Loucy (cell line): ENCODE measurements around the gene MAP7D3.

ENCODE experiments used
- H2AFZ ChIP-seq: fragments of 200-600 bp; sonication (generic); 2 replicates; pipeline ENCODE4 v1.6.0; 2016; ENCODE audit warnings: antibody characterized with exemption, mild to moderate bottlenecking, low read length, moderate library complexity
- H3F3A ChIP-seq: fragments of 200-600 bp; 2 replicates; pipeline ENCODE4 v1.6.0; 2016; ENCODE audit warnings: antibody characterized with exemption, low read depth, mild to moderate bottlenecking
- H3K27me3 ChIP-seq: fragments of 200-600 bp; sonication (generic); 2 replicates; pipeline ENCODE4 v1.6.1; 2014; ENCODE audit warnings: low read length, mild to moderate bottlenecking; ENCODE audit not compliant: insufficient read depth, poor library complexity, severe bottlenecking
- H3K36me3 ChIP-seq: fragments of 200-600 bp; sonication (generic); 2 replicates; pipeline ENCODE4 v1.6.1; 2016; ENCODE audit warnings: low read length; ENCODE audit not compliant: insufficient read depth
- H3K4me1 ChIP-seq: fragments of 200-600 bp; sonication (generic); 2 replicates; pipeline ENCODE4 v1.5.1; 2014; ENCODE audit warnings: low read length, mild to moderate bottlenecking; ENCODE audit not compliant: insufficient read depth, poor library complexity, severe bottlenecking
- H3K4me2 ChIP-seq: fragments of 200-600 bp; sonication (generic); 2 replicates; pipeline ENCODE4 v1.6.0; 2014; ENCODE audit warnings: antibody characterized with exemption, low read length, low read depth, mild to moderate bottlenecking; ENCODE audit not compliant: poor library complexity, severe bottlenecking
- H3K4me3 ChIP-seq: fragments of 200-600 bp; sonication (generic); 2 replicates; pipeline ENCODE4 v1.5.1; 2014; ENCODE audit warnings: low read length, mild to moderate bottlenecking, mixed read lengths; ENCODE audit not compliant: poor library complexity, severe bottlenecking
- H3K79me2 ChIP-seq: fragments of 200-600 bp; sonication (generic); 2 replicates; pipeline ENCODE4 v1.6.1; 2014; ENCODE audit warnings: low read length; ENCODE audit not compliant: insufficient read depth
- H3K9ac ChIP-seq: fragments of 200-600 bp; sonication (generic); 2 replicates; pipeline ENCODE4 v1.6.0; 2014; ENCODE audit warnings: mild to moderate bottlenecking, low read depth, low read length, moderate library complexity; ENCODE audit not compliant: poor library complexity, severe bottlenecking
- H3K9me2 ChIP-seq: fragments of 200-600 bp; sonication (generic); replicated peaks from 2 replicates; pipeline ENCODE4 v1.6.1; 2016; ENCODE audit warnings: low read depth, low read length, mixed read lengths
- H3K9me3 ChIP-seq: fragments of 200-600 bp; sonication (generic); 2 replicates; pipeline ENCODE4 v1.6.1; 2014; ENCODE audit warnings: mild to moderate bottlenecking, antibody characterized with exemption, low read length, low read depth; ENCODE audit not compliant: insufficient read depth
- H4K20me1 ChIP-seq: fragments of 200-600 bp; sonication (generic); 2 replicates; pipeline ENCODE4 v1.6.0; 2014; ENCODE audit warnings: antibody characterized with exemption, low read length, mild to moderate bottlenecking; ENCODE audit not compliant: insufficient read depth, poor library complexity, severe bottlenecking
- EZH2phosphoT487 ChIP-seq: fragments of 200-600 bp; IDR thresholded peaks from 2 replicates; pipeline ENCODE4 v1.6.1; 2018; ENCODE audit warnings: antibody characterized with exemption, mild to moderate bottlenecking, moderate library complexity, borderline replicate concordance
- TF ChIP-seq, protein P1 (sequence below): fragments of 200-600 bp; sonication (generic); conservative IDR thresholded peaks from 2 replicates; pipeline ENCODE4 v1.5.1; 2014; ENCODE audit warnings: mild to moderate bottlenecking, antibody characterized with exemption, low read length

Gene MAP7D3

DNA sequence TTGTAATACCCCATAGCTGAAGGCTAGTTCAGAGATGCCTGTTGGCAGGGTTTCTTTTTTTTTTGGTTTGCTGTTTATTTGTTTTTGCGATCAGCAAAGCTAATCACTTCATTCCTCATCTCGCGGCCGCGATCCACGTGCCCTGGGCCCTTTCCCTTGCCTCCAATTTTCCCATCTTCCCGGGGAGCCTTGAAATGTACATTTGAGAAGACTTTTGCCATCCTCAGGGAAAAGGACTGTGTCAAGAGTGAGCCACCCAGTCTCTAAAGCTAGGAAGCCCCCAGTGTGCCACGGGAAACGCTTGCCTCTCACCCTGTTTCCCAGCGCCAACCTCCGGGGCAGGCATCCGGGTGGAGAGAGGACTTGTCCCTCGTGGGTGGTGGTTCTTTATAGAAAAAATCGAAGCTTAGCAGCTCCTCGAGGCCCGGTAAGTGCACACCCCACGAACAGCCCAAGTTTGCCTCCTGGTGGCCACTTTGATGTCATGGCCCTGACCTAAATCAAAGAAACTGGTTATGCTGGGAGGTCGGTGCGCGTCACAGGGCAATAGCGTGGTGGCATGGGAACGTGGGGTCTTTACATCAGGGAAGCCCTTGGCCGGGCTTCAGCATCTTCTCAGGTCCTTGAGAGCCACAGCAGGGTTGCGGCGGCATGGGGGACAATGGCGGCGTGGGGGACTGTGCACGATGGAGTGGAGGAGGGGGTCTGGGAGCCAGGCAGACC is 42.0 kb downstream of the MAP7D3 start:
- TF ChIP-seq EZH2phosphoT487 = no peak
- TF ChIP-seq, protein P1, sequence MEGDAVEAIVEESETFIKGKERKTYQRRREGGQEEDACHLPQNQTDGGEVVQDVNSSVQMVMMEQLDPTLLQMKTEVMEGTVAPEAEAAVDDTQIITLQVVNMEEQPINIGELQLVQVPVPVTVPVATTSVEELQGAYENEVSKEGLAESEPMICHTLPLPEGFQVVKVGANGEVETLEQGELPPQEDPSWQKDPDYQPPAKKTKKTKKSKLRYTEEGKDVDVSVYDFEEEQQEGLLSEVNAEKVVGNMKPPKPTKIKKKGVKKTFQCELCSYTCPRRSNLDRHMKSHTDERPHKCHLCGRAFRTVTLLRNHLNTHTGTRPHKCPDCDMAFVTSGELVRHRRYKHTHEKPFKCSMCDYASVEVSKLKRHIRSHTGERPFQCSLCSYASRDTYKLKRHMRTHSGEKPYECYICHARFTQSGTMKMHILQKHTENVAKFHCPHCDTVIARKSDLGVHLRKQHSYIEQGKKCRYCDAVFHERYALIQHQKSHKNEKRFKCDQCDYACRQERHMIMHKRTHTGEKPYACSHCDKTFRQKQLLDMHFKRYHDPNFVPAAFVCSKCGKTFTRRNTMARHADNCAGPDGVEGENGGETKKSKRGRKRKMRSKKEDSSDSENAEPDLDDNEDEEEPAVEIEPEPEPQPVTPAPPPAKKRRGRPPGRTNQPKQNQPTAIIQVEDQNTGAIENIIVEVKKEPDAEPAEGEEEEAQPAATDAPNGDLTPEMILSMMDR = peak; percentile 43
- H2AFZ ChIP-seq = no peak overlapping the region
- no peak overlapping the region for H3K4me2 ChIP-seq
- H3F3A ChIP-seq = no peaks in the 10 kb centered on the region
- no peaks in the 10 kb centered on the region for H4K20me1 ChIP-seq
- peaks cover 5% of the 10 kb centered on the region for H3K4me1 ChIP-seq
- H3K9me2 ChIP-seq = no peaks in the 10 kb centered on the region
- no peak overlapping the region for H3K9ac ChIP-seq
- H3K36me3 ChIP-seq = no peaks in the 10 kb centered on the region
- no peaks in the 10 kb centered on the region for H3K27me3 ChIP-seq
- no peak overlapping the region for H3K4me3 ChIP-seq
- no peaks in the 10 kb centered on the region for H3K79me2 ChIP-seq
- H3K9me3 ChIP-seq = no peaks in the 10 kb centered on the region

DNA sequence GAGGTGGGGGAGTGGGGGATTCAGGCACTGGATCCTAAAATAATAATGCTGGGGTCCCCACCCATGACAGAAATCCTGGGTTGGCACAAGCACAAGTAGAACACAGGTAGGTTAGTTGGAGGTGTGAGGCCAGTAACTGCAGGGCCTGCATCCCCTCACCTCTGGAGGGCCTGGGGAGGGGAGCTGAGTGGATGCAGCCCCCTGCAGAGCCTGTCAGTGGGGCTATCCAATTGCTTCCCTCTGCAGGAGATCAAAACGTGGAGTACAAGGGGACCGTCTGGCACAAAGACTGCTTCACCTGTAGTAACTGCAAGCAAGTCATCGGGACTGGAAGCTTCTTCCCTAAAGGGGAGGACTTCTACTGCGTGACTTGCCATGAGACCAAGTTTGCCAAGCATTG is 43.7 kb downstream of the MAP7D3 start:
- H3F3A ChIP-seq = no peaks in the 10 kb centered on the region
- H2AFZ ChIP-seq = no peak overlapping the region
- peaks cover 13% of the 10 kb centered on the region for H3K4me1 ChIP-seq
- no peaks in the 10 kb centered on the region for H3K9me2 ChIP-seq
- no peaks in the 10 kb centered on the region for H3K79me2 ChIP-seq
- H3K27me3 ChIP-seq = no peaks in the 10 kb centered on the region
- H3K36me3 ChIP-seq = no peaks in the 10 kb centered on the region
- no peak overlapping the region for H3K4me2 ChIP-seq
- H4K20me1 ChIP-seq = no peaks in the 10 kb centered on the region
- H3K9ac ChIP-seq = no peak overlapping the region
- H3K9me3 ChIP-seq = no peaks in the 10 kb centered on the region
- H3K4me3 ChIP-seq = no peak overlapping the region
- TF ChIP-seq, protein P1 = no peak
- TF ChIP-seq EZH2phosphoT487 = no peak

DNA sequence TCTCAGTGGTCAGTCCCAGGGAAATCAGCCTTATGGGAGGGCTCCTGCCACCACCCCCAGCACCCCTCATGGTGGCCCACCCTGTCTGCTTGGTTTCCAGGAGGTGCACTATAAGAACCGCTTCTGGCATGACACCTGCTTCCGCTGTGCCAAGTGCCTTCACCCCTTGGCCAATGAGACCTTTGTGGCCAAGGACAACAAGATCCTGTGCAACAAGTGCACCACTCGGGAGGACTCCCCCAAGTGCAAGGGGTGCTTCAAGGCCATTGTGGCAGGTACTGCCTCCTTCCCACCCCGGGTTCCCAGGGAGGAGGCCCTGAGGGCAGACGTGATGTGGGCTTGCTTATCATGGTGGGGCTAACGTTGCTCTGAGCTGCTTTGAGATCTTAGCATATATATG is 44.3 kb downstream of the MAP7D3 start:
- no peaks in the 10 kb centered on the region for H3K79me2 ChIP-seq

More for the DNA sequence above, 44.3 kb downstream of the MAP7D3 start:
- H3K4me3 ChIP-seq = no peak overlapping the region
- H3K9me3 ChIP-seq = no peaks in the 10 kb centered on the region
- no peaks in the 10 kb centered on the region for H3K36me3 ChIP-seq
- H3K4me1 ChIP-seq = peaks cover 13% of the 10 kb centered on the region
- H3K27me3 ChIP-seq = no peaks in the 10 kb centered on the region
- H3K4me2 ChIP-seq = no peak overlapping the region
- no peak for TF ChIP-seq EZH2phosphoT487
- TF ChIP-seq, protein P1 = no peak
- H2AFZ ChIP-seq = no peak overlapping the region
- no peaks in the 10 kb centered on the region for H3K9me2 ChIP-seq
- no peak overlapping the region for H3K9ac ChIP-seq
- H4K20me1 ChIP-seq = no peaks in the 10 kb centered on the region
- H3F3A ChIP-seq = no peaks in the 10 kb centered on the region
